ENCODE data around the gene CYCS.

- TF ChIP-seq CTCF (IDR thresholded peaks at IDR 0.05) (no peak), POLR2A (IDR thresholded peaks at IDR 0.05) (no peak)
Observed at GRCh38 chr7:25158966-25159365, 33.9 kb upstream of the CYCS start.

Measured in Peyer's patch (tissue), 4 donors.